SH-SY5Y (cell line): ENCODE data around the gene SLC6A3.

Source experiments
- GATA2 ChIP-seq: IDR thresholded peaks from 2 replicates; pipeline ENCODE4 v1.6.1; 2011; ENCODE audit warnings: mild to moderate bottlenecking, low read depth, low read length
- GATA3 ChIP-seq: IDR thresholded peaks from 2 replicates; pipeline ENCODE4 v1.6.1; 2011; ENCODE audit warnings: low read depth, mild to moderate bottlenecking, low read length, moderate library complexity

GRCh38 chr5:1429066-1429465 lies 16.2 kb downstream of the SLC6A3 start:
- TF ChIP-seq GATA2 (no peak), GATA3 (no peak)
